ENCODE results near the gene CYP19A1. TPM values are rescaled to one million over a fixed set of nuclear protein-coding genes. Genes with fewer than 3 reads are reported as not detected.

Gene CYP19A1
- total RNA-seq, 3 donors from 2014 or later = 1.0 to 24.9 (median 6.9) TPM

DNA sequence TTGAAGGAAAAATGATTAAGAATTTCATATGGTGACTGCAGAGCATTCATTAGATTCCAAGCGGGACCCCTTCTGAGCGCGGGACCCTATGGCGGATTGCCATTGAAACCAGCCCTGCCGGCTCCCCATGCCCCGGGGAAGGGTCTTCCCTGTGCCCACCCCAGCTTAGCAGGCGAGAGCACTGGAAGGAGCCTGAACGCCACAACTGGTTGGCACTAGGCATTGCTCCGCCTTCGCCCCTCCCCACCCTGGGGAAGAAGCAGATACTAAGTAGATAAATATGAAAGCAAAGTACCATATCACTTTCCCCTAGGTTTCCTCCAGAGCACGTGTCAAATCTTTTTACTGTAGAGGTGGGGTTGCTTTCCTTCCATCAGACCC lies 70.7 kb downstream of the CYP19A1 start:
- Histone ChIP-seq H3K9me3 (no peaks in the 10 kb centered on the region), H3K27me3 (no peaks in the 10 kb centered on the region), H3K4me1 (peaks cover 6 to 9% of the 10 kb centered on the region in 2 donors), H3K27ac (peak overlapping the region in 1 of 2 donors; percentile 81), H3K4me3 (peak overlapping the region; percentile 46 to 72 (median 54)), H3K36me3 (no peaks in the 10 kb centered on the region)
- no peak for DNase-seq (ENCODE audit: low spot score in 2 of 2)
- TF ChIP-seq, protein P1, sequence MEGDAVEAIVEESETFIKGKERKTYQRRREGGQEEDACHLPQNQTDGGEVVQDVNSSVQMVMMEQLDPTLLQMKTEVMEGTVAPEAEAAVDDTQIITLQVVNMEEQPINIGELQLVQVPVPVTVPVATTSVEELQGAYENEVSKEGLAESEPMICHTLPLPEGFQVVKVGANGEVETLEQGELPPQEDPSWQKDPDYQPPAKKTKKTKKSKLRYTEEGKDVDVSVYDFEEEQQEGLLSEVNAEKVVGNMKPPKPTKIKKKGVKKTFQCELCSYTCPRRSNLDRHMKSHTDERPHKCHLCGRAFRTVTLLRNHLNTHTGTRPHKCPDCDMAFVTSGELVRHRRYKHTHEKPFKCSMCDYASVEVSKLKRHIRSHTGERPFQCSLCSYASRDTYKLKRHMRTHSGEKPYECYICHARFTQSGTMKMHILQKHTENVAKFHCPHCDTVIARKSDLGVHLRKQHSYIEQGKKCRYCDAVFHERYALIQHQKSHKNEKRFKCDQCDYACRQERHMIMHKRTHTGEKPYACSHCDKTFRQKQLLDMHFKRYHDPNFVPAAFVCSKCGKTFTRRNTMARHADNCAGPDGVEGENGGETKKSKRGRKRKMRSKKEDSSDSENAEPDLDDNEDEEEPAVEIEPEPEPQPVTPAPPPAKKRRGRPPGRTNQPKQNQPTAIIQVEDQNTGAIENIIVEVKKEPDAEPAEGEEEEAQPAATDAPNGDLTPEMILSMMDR (IDR thresholded peaks at IDR 0.05) = no peak
- TF ChIP-seq POLR2A (IDR thresholded peaks at IDR 0.05) (no peak), POLR2AphosphoS5 (IDR thresholded peaks at IDR 0.05) (no peak)
- intact Hi-C loops (cut with DNase I; ENCODE audit: low total_unique reads) = no loop called here

DNA sequence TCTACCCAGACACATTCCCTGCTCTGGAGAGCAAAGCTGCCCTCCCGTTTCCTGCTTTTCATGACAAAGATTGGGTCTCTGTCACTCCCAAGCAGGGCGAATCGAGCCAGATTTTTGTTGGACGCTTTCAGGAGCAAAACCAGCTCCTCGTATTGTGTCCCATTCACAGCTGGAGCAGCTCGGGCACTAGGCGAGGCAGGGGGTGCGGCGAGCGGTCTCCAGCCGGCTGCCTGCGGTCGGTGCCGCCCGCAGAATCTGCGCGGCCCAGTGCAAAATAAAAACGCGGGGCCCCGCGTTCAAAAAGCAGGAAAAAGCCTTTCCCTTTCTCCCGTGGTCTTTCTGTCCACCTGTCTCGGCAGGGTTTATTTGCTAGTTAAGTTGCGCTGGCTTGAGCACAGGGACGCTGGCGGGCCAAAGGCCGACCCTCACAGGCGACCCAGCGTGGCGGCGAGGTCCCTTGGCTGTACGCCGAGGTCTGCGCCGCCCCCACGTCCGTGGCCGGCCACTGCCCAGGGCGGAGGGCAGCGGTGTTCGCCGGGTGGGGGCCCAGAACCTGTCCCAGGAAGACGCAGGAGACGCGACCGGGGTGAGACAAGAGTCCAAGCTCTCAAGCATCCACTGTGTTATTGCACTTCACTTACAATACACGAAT lies 71.2 kb downstream of the CYP19A1 start:
- Histone ChIP-seq H3K36me3 (no peaks in the 10 kb centered on the region), H3K27me3 (no peaks in the 10 kb centered on the region), H3K27ac (peak overlapping the region in 1 of 2 donors; percentile 81), H3K4me1 (peaks cover 6 to 9% of the 10 kb centered on the region in 2 donors), H3K9me3 (no peaks in the 10 kb centered on the region), H3K4me3 (peak overlapping the region; percentile 46 to 72 (median 54))
- TF ChIP-seq POLR2AphosphoS5 (IDR thresholded peaks at IDR 0.05) = no peak
- no peak for TF ChIP-seq POLR2A (IDR thresholded peaks at IDR 0.05)
- TF ChIP-seq, protein P1 (IDR thresholded peaks at IDR 0.05) = no peak
- no peak for DNase-seq (ENCODE audit: low spot score in 2 of 2)
- intact Hi-C loops (cut with DNase I; ENCODE audit: low total_unique reads) = no loop called here

GRCh38 chr15:51266656-51267050 lies 71.7 kb downstream of the CYP19A1 start:
- Histone ChIP-seq H3K4me1 (peaks cover 6 to 9% of the 10 kb centered on the region in 2 donors), H3K27ac (peak overlapping the region in 1 of 2 donors; percentile 81), H3K4me3 (peak overlapping the region; percentile 46 to 72 (median 54)), H3K36me3 (no peaks in the 10 kb centered on the region), H3K9me3 (no peaks in the 10 kb centered on the region), H3K27me3 (no peaks in the 10 kb centered on the region)
- DNase-seq (ENCODE audit: low spot score in 2 of 2) = no peak
- intact Hi-C loops (cut with DNase I; ENCODE audit: low total_unique reads) = no loop called here
- TF ChIP-seq, protein P1 (IDR thresholded peaks at IDR 0.05) = no peak
- TF ChIP-seq POLR2A (IDR thresholded peaks at IDR 0.05) = no peak
- TF ChIP-seq POLR2AphosphoS5 (IDR thresholded peaks at IDR 0.05) = no peak

- Histone ChIP-seq H3K36me3 (no peaks in the 10 kb centered on the region), H3K4me1 (peaks cover 6 to 9% of the 10 kb centered on the region in 2 donors), H3K27me3 (no peaks in the 10 kb centered on the region), H3K9me3 (no peaks in the 10 kb centered on the region), H3K4me3 (no peak overlapping the region), H3K27ac (peak overlapping the region; percentile 20 to 81)
- intact Hi-C loops (cut with DNase I; ENCODE audit: low total_unique reads) = no loop called here
- TF ChIP-seq, protein P1 (IDR thresholded peaks at IDR 0.05) = no peak
- TF ChIP-seq POLR2AphosphoS5 (IDR thresholded peaks at IDR 0.05) = peak in 1 of 3 donors; percentile 54
- TF ChIP-seq POLR2A (IDR thresholded peaks at IDR 0.05) = no peak
- DNase-seq (ENCODE audit: low spot score in 2 of 2) = no peak
Observed at GRCh38 chr15:51265037-51265555, 73.3 kb downstream of the CYP19A1 start.

- no peak for DNase-seq (ENCODE audit: low spot score in 2 of 2)
- no peaks in the 10 kb centered on the region for H3K36me3 ChIP-seq
- no peaks in the 10 kb centered on the region for H3K27me3 ChIP-seq
- intact Hi-C loops (cut with DNase I; ENCODE audit: low total_unique reads) = no loop called here
- no peak overlapping the region for H3K4me3 ChIP-seq
- H3K4me1 ChIP-seq = peaks cover 6 to 9% of the 10 kb centered on the region in 2 donors
- H3K9me3 ChIP-seq = no peaks in the 10 kb centered on the region
- TF ChIP-seq, protein P1 (IDR thresholded peaks at IDR 0.05) = no peak
- TF ChIP-seq POLR2A (IDR thresholded peaks at IDR 0.05) (no peak), POLR2AphosphoS5 (IDR thresholded peaks at IDR 0.05) (no peak)
- H3K27ac ChIP-seq = peak overlapping the region in 1 of 2 donors; percentile 43
Observed at GRCh38 chr15:51263726-51264125, 74.7 kb downstream of the CYP19A1 start.
